ENCODE data around the gene ZBTB20.

- TF ChIP-seq CTCF (IDR thresholded peaks at IDR 0.05): peak in 5 of 6 experiments; percentile 12 to 63 (median 47)
- no peak for TF ChIP-seq POLR2A (IDR thresholded peaks at IDR 0.05)
Observed at GRCh38 chr3:115040673-115041286, 106.3 kb downstream of the ZBTB20 start.

Measured in thyroid gland (tissue), 4 donors.